GM12878 (cell line): Measurements from ENCODE around the gene SKOR2. TPM values are rescaled to one million over a fixed set of nuclear protein-coding genes. Genes with fewer than 3 reads are reported as not detected.

Experiments used
- ATAC-seq: fragments of 200-7000 bp; cut with Tn5 transposase; 3 replicates; pipeline ENCODE4 v1.9.1; 2020; ENCODE audit warnings: mild to moderate bottlenecking, moderate library complexity
- BruUV-seq: library from RNA; stranded (reverse); fragments of 400-500 nt; replicated peaks from 2 replicates; lab custom pipeline; 2021; lab: Mats Ljungman, UMichigan
- CTCF ChIA-PET: fragments of 300-600 bp; sonication (Branson Sonifier 250); formaldehyde crosslinking; extraction: SDS; loops from one replicate; lab custom pipeline; 2021; ENCODE audit warnings: inconsistent platforms; lab: Yijun Ruan, JAX
- POLR2A ChIA-PET: fragments of 350-600 bp; formaldehyde crosslinking; extraction: SDS; loops from one replicate; lab custom pipeline; 2021; ENCODE audit warnings: inconsistent platforms; lab: Charles Lee
- RAD21 ChIA-PET: fragments of 300-600 bp; sonication (Branson Sonifier 250); formaldehyde crosslinking; loops from one replicate; lab custom pipeline; 2023; ENCODE audit warnings: antibody characterized with exemption; ENCODE audit not compliant: unreplicated experiment; lab: Charles Lee
- SMC1A ChIA-PET: fragments of 300-600 bp; sonication (Branson Sonifier 250); formaldehyde crosslinking; loops from one replicate; lab custom pipeline; 2023; ENCODE audit not compliant: unreplicated experiment, uncharacterized antibody; lab: Charles Lee
- DNase-seq: peaks from one replicate; pipeline ENCODE4 v3.0.0-alpha.2; 2011; ENCODE audit warnings: low read depth, low spot score
- FAIRE-seq: peaks from 3 replicates; lab custom pipeline; 2011; peaks lifted over from hg19 to GRCh38; lab: Jason Lieb, UNC
- H2AFZ ChIP-seq: 2 replicates; pipeline ENCODE4 v1.6.0; 2011; ENCODE audit warnings: low read depth, low read length, control low read depth; ENCODE audit not compliant: control insufficient read depth
- H3K27ac ChIP-seq: 2 replicates; pipeline ENCODE4 v1.5.1; 2011; ENCODE audit warnings: control low read depth; ENCODE audit not compliant: control insufficient read depth, insufficient read depth
- H3K27me3 ChIP-seq, 2 experiments: replicated peaks in 1 of 2; 2 replicates each; pipeline versions ENCODE4 v1.6.0 to v1.6.1; 2011; ENCODE audit warnings: low read length in 1 of 2; ENCODE audit not compliant: control insufficient read depth in 2 of 2, insufficient read depth in 2 of 2
- H3K36me3 ChIP-seq, 2 experiments: 2 replicates each; pipeline ENCODE4 v1.5.1; 2011; ENCODE audit warnings: low read length in 1 of 2; ENCODE audit not compliant: control insufficient read depth in 2 of 2, insufficient read depth in 2 of 2
- H3K4me1 ChIP-seq: 2 replicates; pipeline ENCODE4 v1.6.1; 2011; ENCODE audit warnings: mild to moderate bottlenecking, low read length, moderate library complexity, mixed read lengths; ENCODE audit not compliant: control insufficient read depth, insufficient read depth
- H3K4me2 ChIP-seq: 2 replicates; pipeline ENCODE4 v1.6.0; 2011; ENCODE audit warnings: control low read depth; ENCODE audit not compliant: control insufficient read depth, insufficient read depth
- H3K4me3 ChIP-seq: fragments of 200-600 bp; sonication (generic); 2 replicates; pipeline ENCODE4 v1.5.1; 2016
- H3K79me2 ChIP-seq: 2 replicates; pipeline ENCODE4 v1.6.0; 2011; ENCODE audit warnings: low read length; ENCODE audit not compliant: control insufficient read depth, insufficient read depth
- H3K9ac ChIP-seq: 2 replicates; pipeline ENCODE4 v1.8.0; 2011; ENCODE audit warnings: low read length, control low read depth, mixed read lengths; ENCODE audit not compliant: control insufficient read depth, insufficient read depth
- H3K9me3 ChIP-seq: replicated peaks from 3 replicates; pipeline ENCODE4 v1.5.1; 2011; ENCODE audit warnings: mild to moderate bottlenecking, low read length; ENCODE audit not compliant: control insufficient read depth, insufficient read depth
- H4K20me1 ChIP-seq: 2 replicates; pipeline ENCODE4 v1.6.0; 2011; ENCODE audit not compliant: control insufficient read depth, insufficient read depth
- CREB1 ChIP-seq: IDR thresholded peaks from 2 replicates; pipeline ENCODE4 v1.6.1; 2012; ENCODE audit warnings: low read depth, mild to moderate bottlenecking, inconsistent platforms
- REST ChIP-seq: IDR thresholded peaks from 2 replicates; pipeline ENCODE4 v1.6.1; 2012; ENCODE audit warnings: mild to moderate bottlenecking, low read depth, low read length
- WGBS: methylation state at CpG from one replicate; pipeline ENCODE4 v1.1.6; 2016; ENCODE audit warnings: low lambda C conversion rate; ENCODE audit not compliant: insufficient replicate concordance, insufficient coverage; ENCODE audit errors: missing lambda C conversion rate; 5-methylcytosine and 5-hydroxymethylcytosine counted together
- in situ Hi-C: fragments of 300-500 bp; cut with MboI; formaldehyde crosslinking; loops from 9 replicates; pipeline ENCODE4 v1.14.3; 2018; ENCODE audit warnings: mixed read lengths
- intact Hi-C: fragments of 100-400 bp; cut with micrococcal nuclease; formaldehyde crosslinking; loops from one replicate; pipeline ENCODE4 v1.14.2; 2022; ENCODE audit not compliant: unreplicated experiment
- polyA plus RNA-seq, 11 experiments: library from polyadenylated mRNA; depleted of rRNA in 4 of 11; unstranded in 6 of 11; stranded (reverse) in 5 of 11; fragments of >200 nt; fragmentation: Nextera tagmentation in 4 of 11; fragmentation: Illumina TruSeq in 1 of 11; extraction: Ambion mirVana in 4 of 11; extraction: Trizol in 1 of 11; gene quantifications; 1 replicate in 1 of 11; 2 replicates in 10 of 11; pipeline versions ENCODE4 v1.2.1 to v1.2.3, GENCODE V29; 2011 to 2016; ENCODE audit warnings: inconsistent platforms in 2 of 11, missing spikeins in 2 of 11, low read depth in 1 of 11
- total RNA-seq, 4 experiments: library from RNA; depleted of rRNA in 3 of 4; stranded (reverse); fragments of >200 nt in 3 of 4; fragmentation: Illumina TruSeq in 1 of 4; extraction: Trizol in 1 of 4; gene quantifications; 2 replicates each; pipeline versions ENCODE4 v1.2.1 to v1.2.3, GENCODE V29; 2013 to 2021

Gene SKOR2
- total and polyA plus RNA-seq, 10 of the 15 experiments (the other 5 are each of a cell fraction or from before 2014, with no cell fraction given): not detected

DNA sequence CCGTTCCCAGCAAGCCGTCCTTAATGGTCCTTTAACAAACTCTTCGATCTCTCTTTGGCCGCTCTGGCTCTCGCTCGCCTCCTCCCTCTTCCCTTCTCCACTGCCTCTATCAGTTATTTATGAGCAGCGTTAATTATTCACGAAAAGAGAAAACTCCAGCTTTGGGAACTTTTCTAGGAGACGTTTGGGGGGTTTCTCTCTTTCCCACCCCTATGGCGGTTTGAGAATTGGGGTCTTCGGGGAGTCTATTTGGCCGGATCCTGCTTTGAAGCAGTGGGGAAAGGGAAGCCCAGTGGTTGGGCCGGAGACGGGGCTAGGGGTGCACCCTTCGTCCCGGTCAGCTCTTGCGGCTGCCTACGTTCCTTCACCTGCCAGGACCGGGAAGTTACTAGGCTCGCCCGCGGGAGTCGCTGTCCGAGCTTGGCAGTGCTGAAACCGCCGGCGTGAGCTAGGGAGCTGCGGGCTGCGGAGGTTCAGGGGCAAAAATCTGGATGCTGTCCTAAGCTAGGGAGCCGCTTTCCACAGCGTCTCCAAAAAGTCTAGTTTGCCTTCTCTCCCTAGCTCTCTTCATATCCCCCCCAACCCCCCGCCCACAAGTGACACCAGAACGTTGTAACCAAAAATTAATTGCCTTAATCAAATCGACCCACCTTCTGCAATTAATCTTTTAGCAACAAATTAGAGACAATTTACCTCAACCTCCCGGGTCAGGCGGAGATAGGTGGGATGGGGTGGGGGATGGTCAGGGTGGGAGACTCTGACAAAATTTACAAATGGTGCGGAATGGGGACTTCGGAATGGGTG, 8.9 kb upstream of the SKOR2 start:
- no TSS peak for BruUV-seq
- in situ Hi-C loops: no loop called here
- no peak for FAIRE-seq

More for the DNA sequence above, 8.9 kb upstream of the SKOR2 start:
- Histone ChIP-seq H3K36me3 (no peaks in the 10 kb centered on the region), H3K27me3 (peaks cover 2 to 11% of the 10 kb centered on the region in 2 experiments), H4K20me1 (no peaks in the 10 kb centered on the region), H3K9me3 (no peaks in the 10 kb centered on the region; the same call in 2 of the 3 replicates), H3K4me1 (no peaks in the 10 kb centered on the region), H3K4me2 (no peak overlapping the region), H3K79me2 (no peaks in the 10 kb centered on the region), H3K4me3 (no peak overlapping the region), H3K9ac (no peak overlapping the region), H2AFZ (no peak overlapping the region), H3K27ac (no peak overlapping the region)
- WGBS: 30% methylated on average over 38 of the region's 38 CpGs
- POLR2A ChIA-PET: no interaction called here
- CTCF ChIA-PET: no interaction called here
- intact Hi-C loops: no loop called here
- ATAC-seq (0 out of 3 replicates have a peak, but pooled peaks have one; percentile 32), DNase-seq (no peak)
- TF ChIP-seq CREB1 (no peak), REST (peak; percentile 87)
- RAD21 ChIA-PET: no interaction called here
- SMC1A ChIA-PET: interaction anchor here (0.6 kb wide), 1 partner anchor 209 kb away, joined by 3 read pairs; no protein-coding TSS in a partner anchor
